BE2C (cell line): ENCODE results near the gene DCAF15.

Experiments
- DNase-seq: peaks from one replicate; pipeline ENCODE4 v3.0.0-alpha.2; 2020
- H3K27me3 ChIP-seq: fragments of 250-450 bp; sonication (Bioruptor Pico); 2 replicates; pipeline ENCODE4 v1.5.1; 2020; ENCODE audit warnings: mild to moderate bottlenecking
- H3K36me3 ChIP-seq: fragments of 250-450 bp; sonication (Bioruptor Pico); 2 replicates; pipeline ENCODE4 v1.5.1; 2020; ENCODE audit warnings: mild to moderate bottlenecking
- H3K4me1 ChIP-seq: fragments of 250-450 bp; sonication (Bioruptor Pico); 2 replicates; pipeline ENCODE4 v1.5.1; 2020
- H3K4me3 ChIP-seq: 2 replicates; pipeline ENCODE4 v1.5.1; 2011; ENCODE audit warnings: low read depth, low read length
- H3K9me3 ChIP-seq: fragments of 250-450 bp; sonication (Bioruptor Pico); 2 replicates; pipeline ENCODE4 v1.5.1; 2020
- TF ChIP-seq, protein P1 (sequence below): IDR thresholded peaks from 2 replicates; pipeline ENCODE4 v1.5.1; 2012; ENCODE audit warnings: mild to moderate bottlenecking, low read depth, low read length

DCAF15 gene

DNA sequence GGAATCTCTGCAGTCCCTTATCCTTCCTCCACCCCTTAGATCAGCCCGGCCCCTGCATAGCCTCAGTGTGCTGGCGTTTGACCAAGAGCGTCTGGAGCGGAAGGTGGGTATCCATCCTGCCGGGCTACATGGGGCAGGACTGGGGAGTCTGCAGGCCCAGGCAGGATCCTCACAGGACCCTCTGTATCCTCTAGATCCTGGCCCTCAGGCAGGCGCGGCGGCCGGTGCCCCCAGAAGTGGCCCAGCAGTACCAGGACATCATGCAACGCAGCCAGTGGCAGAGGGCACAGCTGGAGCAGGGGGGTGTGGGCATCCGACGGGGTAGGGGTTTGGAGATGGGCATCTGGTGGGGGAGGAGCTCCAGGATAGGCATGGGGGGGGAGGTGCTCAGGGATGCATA is 23.0 kb upstream of the DCAF15 start:
- TF ChIP-seq, protein P1, sequence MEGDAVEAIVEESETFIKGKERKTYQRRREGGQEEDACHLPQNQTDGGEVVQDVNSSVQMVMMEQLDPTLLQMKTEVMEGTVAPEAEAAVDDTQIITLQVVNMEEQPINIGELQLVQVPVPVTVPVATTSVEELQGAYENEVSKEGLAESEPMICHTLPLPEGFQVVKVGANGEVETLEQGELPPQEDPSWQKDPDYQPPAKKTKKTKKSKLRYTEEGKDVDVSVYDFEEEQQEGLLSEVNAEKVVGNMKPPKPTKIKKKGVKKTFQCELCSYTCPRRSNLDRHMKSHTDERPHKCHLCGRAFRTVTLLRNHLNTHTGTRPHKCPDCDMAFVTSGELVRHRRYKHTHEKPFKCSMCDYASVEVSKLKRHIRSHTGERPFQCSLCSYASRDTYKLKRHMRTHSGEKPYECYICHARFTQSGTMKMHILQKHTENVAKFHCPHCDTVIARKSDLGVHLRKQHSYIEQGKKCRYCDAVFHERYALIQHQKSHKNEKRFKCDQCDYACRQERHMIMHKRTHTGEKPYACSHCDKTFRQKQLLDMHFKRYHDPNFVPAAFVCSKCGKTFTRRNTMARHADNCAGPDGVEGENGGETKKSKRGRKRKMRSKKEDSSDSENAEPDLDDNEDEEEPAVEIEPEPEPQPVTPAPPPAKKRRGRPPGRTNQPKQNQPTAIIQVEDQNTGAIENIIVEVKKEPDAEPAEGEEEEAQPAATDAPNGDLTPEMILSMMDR, result no peak
- no peak overlapping the region for H3K4me3 ChIP-seq
- no peaks in the 10 kb centered on the region for H3K36me3 ChIP-seq
- no peaks in the 10 kb centered on the region for H3K4me1 ChIP-seq
- no peaks in the 10 kb centered on the region for H3K27me3 ChIP-seq
- no peak for DNase-seq
- no peaks in the 10 kb centered on the region for H3K9me3 ChIP-seq

DNA sequence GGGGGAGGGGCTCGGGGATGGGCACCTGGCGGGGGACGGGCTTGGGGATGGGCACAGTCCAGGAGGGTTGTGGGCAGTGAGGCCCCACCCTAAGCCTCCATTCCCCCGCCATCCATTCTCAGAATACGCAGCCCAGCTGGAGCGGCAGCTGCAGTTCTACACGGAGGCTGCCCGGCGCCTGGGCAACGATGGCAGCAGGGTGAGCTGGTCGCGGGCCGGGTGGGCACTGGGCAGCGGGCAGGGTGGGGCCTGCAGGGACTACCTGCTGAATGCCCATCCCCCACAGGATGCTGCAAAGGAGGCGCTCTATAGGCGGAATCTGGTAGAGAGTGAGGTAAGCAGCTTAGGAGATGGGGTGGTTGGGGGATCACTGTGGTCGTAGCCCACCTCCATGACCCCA is 22.4 kb upstream of the DCAF15 start:
- Histone ChIP-seq H3K4me3 (no peak overlapping the region), H3K36me3 (no peaks in the 10 kb centered on the region), H3K27me3 (no peaks in the 10 kb centered on the region), H3K4me1 (no peaks in the 10 kb centered on the region), H3K9me3 (no peaks in the 10 kb centered on the region)
- TF ChIP-seq, protein P1, result no peak
- DNase-seq, result no peak

DNA sequence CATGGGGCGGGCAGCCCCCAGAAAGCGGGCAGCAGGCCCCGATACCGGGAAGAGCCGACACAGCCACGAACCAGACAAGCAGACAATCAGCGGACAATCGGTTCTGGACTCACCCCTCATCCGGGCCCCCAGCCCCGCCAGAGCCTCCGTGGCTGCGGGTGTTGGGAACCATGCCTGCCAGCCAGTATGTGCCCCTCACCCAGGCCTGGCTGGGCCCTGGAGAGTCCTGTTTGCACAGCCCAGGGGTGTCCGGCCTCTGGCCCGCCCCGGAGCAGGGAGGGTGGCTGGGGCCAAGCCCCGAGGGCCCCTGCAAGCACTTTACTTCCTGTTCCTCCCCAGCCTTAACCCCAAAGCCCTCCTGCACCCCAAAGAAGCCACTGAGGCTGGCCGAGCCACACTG is 21.9 kb upstream of the DCAF15 start:
- TF ChIP-seq, protein P1, result no peak
- H3K36me3 ChIP-seq, result no peaks in the 10 kb centered on the region
- H3K9me3 ChIP-seq, result no peaks in the 10 kb centered on the region
- no peak overlapping the region for H3K4me3 ChIP-seq
- H3K4me1 ChIP-seq, result no peaks in the 10 kb centered on the region
- no peak for DNase-seq
- H3K27me3 ChIP-seq, result no peaks in the 10 kb centered on the region

DNA sequence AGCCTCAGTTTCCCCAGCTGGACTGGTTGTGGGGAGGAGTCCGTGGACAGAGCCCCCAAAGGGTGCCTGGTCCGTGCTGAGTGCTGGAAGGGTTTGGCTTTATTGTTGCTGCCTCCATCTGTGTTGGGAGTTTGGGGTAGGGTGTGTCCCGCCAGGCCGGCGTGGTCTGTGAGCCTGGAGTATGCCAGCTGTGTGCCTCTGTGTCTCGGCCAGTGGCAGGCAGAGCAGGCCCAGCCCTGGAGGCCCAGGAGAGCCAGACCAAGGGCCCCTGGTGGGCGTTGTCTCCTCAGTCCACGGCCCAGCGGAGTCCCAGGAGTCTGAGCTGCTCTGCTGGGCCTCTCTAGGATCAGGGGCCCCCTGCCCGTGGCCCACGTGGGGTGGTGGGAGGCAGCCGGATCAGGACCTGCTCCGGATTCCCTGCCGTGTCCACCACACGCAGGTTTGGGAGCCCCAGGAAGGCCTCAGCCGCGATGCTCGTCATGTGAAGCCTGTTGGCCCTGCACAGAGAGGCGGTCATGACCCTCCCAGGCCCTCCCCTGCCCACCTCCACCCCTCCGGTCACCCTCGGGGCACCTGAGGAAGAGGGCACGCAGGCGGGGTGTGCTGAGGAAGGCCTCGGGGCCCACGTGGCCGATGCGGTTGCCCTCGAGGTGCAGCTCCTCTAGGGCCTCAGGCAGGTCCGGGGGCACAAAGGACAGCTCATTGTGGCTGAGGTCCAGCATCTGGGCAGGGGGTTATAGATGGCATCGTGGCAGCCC is 20.7 kb upstream of the DCAF15 start:
- no peaks in the 10 kb centered on the region for H3K4me1 ChIP-seq
- TF ChIP-seq, protein P1, result no peak
- DNase-seq, result no peak
- H3K27me3 ChIP-seq, result no peaks in the 10 kb centered on the region
- no peak overlapping the region for H3K4me3 ChIP-seq
- no peaks in the 10 kb centered on the region for H3K36me3 ChIP-seq
- H3K9me3 ChIP-seq, result no peaks in the 10 kb centered on the region

DNA sequence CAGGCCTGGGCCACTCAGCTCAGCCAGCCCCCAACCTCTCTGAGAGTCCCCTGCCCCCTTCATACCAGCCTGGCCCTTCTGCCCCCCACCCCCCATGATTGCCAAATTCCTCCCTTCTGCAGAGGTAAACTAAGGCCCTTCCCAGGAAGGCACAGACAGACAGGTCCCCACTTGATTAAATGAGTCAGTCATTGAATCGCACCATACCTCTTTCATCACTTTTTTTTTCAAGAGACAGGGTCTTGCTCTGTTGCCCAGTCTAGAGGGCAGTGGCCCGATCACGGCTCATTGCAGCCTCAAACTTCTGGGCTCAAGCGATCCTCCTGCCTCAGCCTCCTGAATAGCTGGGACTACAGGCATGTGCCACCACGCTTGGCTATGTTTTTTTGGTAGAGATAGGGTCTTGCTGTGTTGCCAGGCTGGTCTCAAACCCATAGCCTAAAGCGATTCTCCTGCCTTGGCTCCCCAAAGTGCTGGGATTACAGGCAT is 20.1 kb upstream of the DCAF15 start:
- no peaks in the 10 kb centered on the region for H3K27me3 ChIP-seq
- no peaks in the 10 kb centered on the region for H3K4me1 ChIP-seq
- no peak overlapping the region for H3K4me3 ChIP-seq
- no peaks in the 10 kb centered on the region for H3K9me3 ChIP-seq
- no peak for DNase-seq
- H3K36me3 ChIP-seq, result no peaks in the 10 kb centered on the region
- TF ChIP-seq, protein P1, result no peak

DNA sequence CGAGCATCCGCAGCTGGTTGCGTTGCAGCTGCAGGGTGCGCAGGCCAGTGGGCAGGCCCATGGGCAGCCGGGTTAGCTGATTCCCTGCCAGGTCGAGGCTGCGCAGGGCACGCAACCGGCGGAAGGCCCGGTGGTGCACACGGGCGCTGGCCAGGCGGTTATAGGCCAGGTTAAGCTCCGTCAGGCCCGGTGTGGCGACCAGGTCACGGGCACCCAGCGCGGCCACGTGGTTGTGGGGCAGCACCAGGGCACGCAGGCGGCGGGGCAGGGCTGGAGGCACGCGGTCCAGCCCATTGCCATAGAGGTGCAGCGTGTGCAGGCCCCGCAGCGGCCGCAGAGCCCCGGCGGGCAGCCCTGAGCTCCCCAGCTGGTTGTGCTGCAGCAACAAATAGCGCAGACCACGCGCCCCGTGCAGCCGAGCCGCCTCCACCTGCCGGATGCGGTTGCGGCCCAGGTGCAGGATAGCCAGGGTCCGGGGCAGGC is 19.4 kb upstream of the DCAF15 start:
- DNase-seq, result no peak

More for the DNA sequence above, 19.4 kb upstream of the DCAF15 start:
- H3K4me3 ChIP-seq, result no peak overlapping the region
- TF ChIP-seq, protein P1, result no peak
- H3K36me3 ChIP-seq, result no peaks in the 10 kb centered on the region
- no peaks in the 10 kb centered on the region for H3K9me3 ChIP-seq
- H3K4me1 ChIP-seq, result peaks cover 3% of the 10 kb centered on the region; the same call in 1 of the 2 replicates
- H3K27me3 ChIP-seq, result no peaks in the 10 kb centered on the region
